Measurements from ENCODE around the gene RNF151.

RNF151 gene

GRCh38 chr16:1929578-1930337 is 36.9 kb upstream of the RNF151 start:
- TF ChIP-seq CTCF (IDR thresholded peaks at IDR 0.05; ENCODE audit: low read depth, low read length, missing control alignments), result peak; percentile 82
- peak; percentile 38 for DNase-seq (ENCODE audit: low read depth)
- peak overlapping the region; percentile 45 for H3K4me3 ChIP-seq (ENCODE audit: low read depth, low read length)

- no peak for DNase-seq (ENCODE audit: low read depth)
- TF ChIP-seq CTCF (IDR thresholded peaks at IDR 0.05; ENCODE audit: low read depth, low read length, missing control alignments), result no peak
- no peak overlapping the region for H3K4me3 ChIP-seq (ENCODE audit: low read depth, low read length)
Observed at GRCh38 chr16:1930338-1930720, 36.3 kb upstream of the RNF151 start.

GRCh38 chr16:1932050-1933028 is 34.3 kb upstream of the RNF151 start:
- no peak for TF ChIP-seq CTCF (IDR thresholded peaks at IDR 0.05; ENCODE audit: low read depth, low read length, missing control alignments)
- no peak for DNase-seq (ENCODE audit: low read depth)
- H3K4me3 ChIP-seq (ENCODE audit: low read depth, low read length), result no peak overlapping the region

GRCh38 chr16:1933097-1933661 is 33.5 kb upstream of the RNF151 start:
- H3K4me3 ChIP-seq (ENCODE audit: low read depth, low read length), result no peak overlapping the region
- no peak for DNase-seq (ENCODE audit: low read depth)
- TF ChIP-seq CTCF (IDR thresholded peaks at IDR 0.05; ENCODE audit: low read depth, low read length, missing control alignments), result no peak

GRCh38 chr16:1936945-1937479 is 29.6 kb upstream of the RNF151 start:
- no peak for TF ChIP-seq CTCF (IDR thresholded peaks at IDR 0.05; ENCODE audit: low read depth, low read length, missing control alignments)
- H3K4me3 ChIP-seq (ENCODE audit: low read depth, low read length), result no peak overlapping the region
- no peak for DNase-seq (ENCODE audit: low read depth)

- DNase-seq (ENCODE audit: low read depth), result no peak
- no peak for TF ChIP-seq CTCF (IDR thresholded peaks at IDR 0.05; ENCODE audit: low read depth, low read length, missing control alignments)
- no peak overlapping the region for H3K4me3 ChIP-seq (ENCODE audit: low read depth, low read length)
Observed at GRCh38 chr16:1938316-1938715, 28.3 kb upstream of the RNF151 start.

All from GM12864 (cell line).